H1 (cell line): ENCODE data around the gene LBX2. TPM values are rescaled to one million over a fixed set of nuclear protein-coding genes. Genes with fewer than 3 reads are reported as not detected.

ENCODE experiments used
- polyA plus RNA-seq, 7 experiments: library from polyadenylated mRNA; depleted of rRNA in 3 of 7; stranded (reverse) in 5 of 7; unstranded in 2 of 7; fragments of >200 nt in 5 of 7; fragments of 200-250 nt in 2 of 7; gene quantifications; 1 replicate in 5 of 7; 2 replicates in 1 of 7; 4 replicates in 1 of 7; pipeline versions ENCODE4 v1.2.1 to v1.2.3, GENCODE V29; 2011 to 2013; ENCODE audit warnings: missing spikeins in 2 of 7, mixed read lengths in 2 of 7
- total RNA-seq: library from RNA; stranded (reverse); fragmentation: NEBNext Ultra II Directional; extraction: Animal tissue kit (Norgen Biotek cat#: 25700); gene quantifications from 2 replicates; pipeline ENCODE4 v1.2.1, GENCODE V29; 2021
- TF ChIP-seq, protein P1 (sequence below): IDR thresholded peaks from 2 replicates; pipeline ENCODE4 v1.6.1; 2011; ENCODE audit warnings: low read depth, mild to moderate bottlenecking, low read length; ENCODE audit not compliant: insufficient read depth

Gene LBX2
- total and polyA plus RNA-seq, 2 of the 8 experiments (the other 6 are each of a cell fraction or from before 2014, with no cell fraction given) = 0.27 TPM; not detected in 1

DNA sequence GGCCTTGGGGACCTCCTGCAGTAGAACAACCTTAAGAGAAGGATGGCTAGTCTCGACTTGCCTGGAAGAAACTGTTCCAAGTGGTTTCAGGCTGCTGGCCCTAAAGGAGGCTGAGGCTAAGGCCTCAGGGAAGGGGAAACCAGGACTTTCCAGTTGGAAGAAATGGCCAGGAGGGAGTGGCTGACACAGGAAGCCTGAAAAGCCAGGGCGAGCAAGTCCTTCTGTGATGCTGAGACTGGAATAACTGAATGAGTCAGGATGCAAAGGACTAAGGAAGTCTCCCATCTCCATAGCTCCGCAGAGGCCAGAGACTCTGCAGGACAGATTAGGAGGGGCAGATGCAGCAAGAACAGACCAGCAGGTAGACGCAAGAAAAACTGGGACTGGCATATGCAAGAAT, 37.7 kb upstream of the LBX2 start (continued):
- TF ChIP-seq, protein P1, sequence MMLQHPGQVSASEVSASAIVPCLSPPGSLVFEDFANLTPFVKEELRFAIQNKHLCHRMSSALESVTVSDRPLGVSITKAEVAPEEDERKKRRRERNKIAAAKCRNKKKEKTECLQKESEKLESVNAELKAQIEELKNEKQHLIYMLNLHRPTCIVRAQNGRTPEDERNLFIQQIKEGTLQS = no peak
- TF ChIP-seq, all 59 proteins: peak for 0
